HEK293T (cell line): ENCODE measurements around the gene DIO3.

Experiments used
- BHLHE40 ChIP-seq: fragments of 450-650 bp; IDR thresholded peaks from 2 replicates; pipeline ENCODE4 v1.6.1; 2016; ENCODE audit warnings: mild to moderate bottlenecking, moderate library complexity, borderline replicate concordance
- FOXA1 ChIP-seq: fragments of 450-650 bp; IDR thresholded peaks from 2 replicates; pipeline ENCODE4 v1.6.1; 2016; ENCODE audit warnings: mild to moderate bottlenecking
- FOXK2 ChIP-seq: fragments of 450-650 bp; IDR thresholded peaks from 2 replicates; pipeline ENCODE4 v1.6.1; 2016; ENCODE audit warnings: mild to moderate bottlenecking
- HDGF ChIP-seq: fragments of 450-650 bp; IDR thresholded peaks from 2 replicates; pipeline ENCODE4 v1.6.1; 2017; ENCODE audit warnings: antibody characterized with exemption, borderline replicate concordance
- NFRKB ChIP-seq: fragments of 450-650 bp; IDR thresholded peaks from 2 replicates; pipeline ENCODE4 v1.6.1; 2016; ENCODE audit warnings: mild to moderate bottlenecking, moderate library complexity
- SP1 ChIP-seq: fragments of 450-650 bp; IDR thresholded peaks from 2 replicates; pipeline ENCODE4 v1.6.1; 2017
- TARDBP ChIP-seq: fragments of 450-650 bp; IDR thresholded peaks from 2 replicates; pipeline ENCODE4 v1.6.1; 2016
- ZNF384 ChIP-seq: fragments of 450-650 bp; IDR thresholded peaks from 2 replicates; pipeline ENCODE4 v1.6.1; 2016

GRCh38 chr14:101553393-101553792, 7.9 kb upstream of the DIO3 start:
- TF ChIP-seq ZNF384 (no peak), FOXK2 (no peak), SP1 (no peak), BHLHE40 (no peak), HDGF (no peak), NFRKB (no peak), TARDBP (no peak), FOXA1 (no peak)
